Measurements from ENCODE around the gene CPA3. TPM values are rescaled to one million over a fixed set of nuclear protein-coding genes. Genes with fewer than 3 reads are reported as not detected.

The CPA3 gene
- total and polyA plus RNA-seq, 10 of the 15 experiments (the other 5 are each of a cell fraction or from before 2014, with no cell fraction given), result not detected

DNA sequence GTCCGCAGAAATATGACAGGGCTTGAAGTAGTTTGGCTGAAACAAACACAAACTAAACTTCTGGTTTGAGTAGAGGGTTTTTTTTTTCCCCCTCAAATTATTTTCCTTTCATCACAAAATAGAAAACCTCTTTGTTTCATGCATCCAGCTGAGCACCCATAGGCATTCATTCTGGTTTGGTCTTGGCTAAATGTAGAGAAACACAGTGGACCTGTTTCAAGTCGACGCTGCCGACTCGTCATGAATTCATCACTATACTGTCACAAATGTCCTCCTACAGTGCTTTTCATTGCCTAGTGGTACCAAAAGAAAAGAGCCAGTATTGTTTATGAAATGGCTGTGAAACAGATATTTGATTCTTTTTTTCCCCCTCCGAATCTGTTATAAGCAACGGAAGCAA, 73.8 kb downstream of the CPA3 start:
- Histone ChIP-seq H3K36me3 (ENCODE audit: control insufficient read depth in 2 of 2, insufficient read depth in 2 of 2, low read length in 1 of 2) (no peaks in the 10 kb centered on the region), H4K20me1 (ENCODE audit: control insufficient read depth, insufficient read depth) (no peaks in the 10 kb centered on the region; the same call in 1 of the 2 replicates), H3K9ac (ENCODE audit: control insufficient read depth, insufficient read depth, low read length) (no peak overlapping the region), H3K27ac (ENCODE audit: control insufficient read depth, insufficient read depth) (no peak overlapping the region), H2AFZ (ENCODE audit: control insufficient read depth, low read depth, low read length) (no peak overlapping the region), H3K4me1 (ENCODE audit: control insufficient read depth, insufficient read depth, low read length) (no peaks in the 10 kb centered on the region), H3K9me3 (replicated peaks; ENCODE audit: control insufficient read depth, insufficient read depth, low read length) (no peaks in the 10 kb centered on the region), H3K27me3 (replicated peaks in 1 of 2; ENCODE audit: control insufficient read depth in 2 of 2, insufficient read depth in 2 of 2, low read length in 1 of 2) (peaks cover 2 to 3% of the 10 kb centered on the region in 2 experiments), H3K4me2 (ENCODE audit: control insufficient read depth, insufficient read depth) (no peak overlapping the region), H3K79me2 (ENCODE audit: control insufficient read depth, insufficient read depth, low read length) (no peaks in the 10 kb centered on the region), H3K4me3 (no peak overlapping the region)
- SMC1A ChIA-PET (ENCODE audit: uncharacterized antibody, unreplicated experiment), result interaction anchor here (1.1 kb wide), 1 partner anchor 181 kb away, joined by 3 read pairs; no protein-coding TSS in a partner anchor
- 49% methylated on average over 7 of the region's 7 CpGs for WGBS (ENCODE audit: insufficient coverage, insufficient replicate concordance, low lambda C conversion rate, missing lambda C conversion rate)
- no TSS peak for BruUV-seq (replicated peaks)
- RAD21 ChIA-PET (ENCODE audit: unreplicated experiment), result no interaction called here
- no peak for DNase-seq (ENCODE audit: low read depth, low spot score)
- intact Hi-C loops (cut with micrococcal nuclease; ENCODE audit: unreplicated experiment), result no loop called here
- FAIRE-seq, result no peak
- in situ Hi-C loops (cut with MboI), result no loop called here
- TF ChIP-seq EZH2 (IDR thresholded peaks at IDR 0.05; ENCODE audit: borderline replicate concordance, control insufficient read depth, low read depth, low read length), result no peak
- TF ChIP-seq HDAC6 (IDR thresholded peaks at IDR 0.05; ENCODE audit: unreplicated experiment), result no peak
- POLR2A ChIA-PET, result no interaction called here
- CTCF ChIA-PET, result no interaction called here
- no peak for ATAC-seq

DNA sequence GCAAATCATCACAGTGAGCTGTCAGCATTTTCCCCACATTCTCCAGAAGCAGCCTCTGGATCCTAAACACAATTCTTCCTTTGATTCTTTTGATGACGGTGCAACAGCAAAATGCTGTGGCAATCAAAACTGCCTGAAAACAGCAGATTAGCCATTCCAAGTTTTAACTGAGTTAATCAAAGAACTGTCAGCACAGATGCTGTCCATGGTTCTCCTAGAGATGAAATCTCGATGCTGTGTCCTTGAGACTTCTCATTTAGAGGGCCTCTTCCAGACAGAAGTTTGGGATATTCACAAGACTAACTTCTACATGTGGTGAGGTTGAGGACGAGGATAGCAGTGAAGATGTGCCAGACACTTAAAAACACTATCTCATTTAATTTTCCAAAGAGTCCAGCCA, 75.9 kb downstream of the CPA3 start:
- WGBS (ENCODE audit: insufficient coverage, insufficient replicate concordance, low lambda C conversion rate, missing lambda C conversion rate), result 0% methylated on average over 3 of the region's 3 CpGs
- no TSS peak for BruUV-seq (replicated peaks)
- no peaks in the 10 kb centered on the region for H4K20me1 ChIP-seq (ENCODE audit: control insufficient read depth, insufficient read depth)
- TF ChIP-seq RAD51 (IDR thresholded peaks at IDR 0.05) (no peak), RCOR1 (conservative IDR thresholded peaks at IDR 0.05; ENCODE audit: low read depth, low read length) (no peak), FOS (IDR thresholded peaks at IDR 0.05; ENCODE audit: borderline replicate concordance, extremely low read depth, insufficient read length) (no peak), KDM1A (IDR thresholded peaks at IDR 0.05; ENCODE audit: borderline replicate concordance) (no peak), ZBED1 (IDR thresholded peaks at IDR 0.05; ENCODE audit: borderline replicate concordance) (no peak)
- TF ChIP-seq, protein P1, sequence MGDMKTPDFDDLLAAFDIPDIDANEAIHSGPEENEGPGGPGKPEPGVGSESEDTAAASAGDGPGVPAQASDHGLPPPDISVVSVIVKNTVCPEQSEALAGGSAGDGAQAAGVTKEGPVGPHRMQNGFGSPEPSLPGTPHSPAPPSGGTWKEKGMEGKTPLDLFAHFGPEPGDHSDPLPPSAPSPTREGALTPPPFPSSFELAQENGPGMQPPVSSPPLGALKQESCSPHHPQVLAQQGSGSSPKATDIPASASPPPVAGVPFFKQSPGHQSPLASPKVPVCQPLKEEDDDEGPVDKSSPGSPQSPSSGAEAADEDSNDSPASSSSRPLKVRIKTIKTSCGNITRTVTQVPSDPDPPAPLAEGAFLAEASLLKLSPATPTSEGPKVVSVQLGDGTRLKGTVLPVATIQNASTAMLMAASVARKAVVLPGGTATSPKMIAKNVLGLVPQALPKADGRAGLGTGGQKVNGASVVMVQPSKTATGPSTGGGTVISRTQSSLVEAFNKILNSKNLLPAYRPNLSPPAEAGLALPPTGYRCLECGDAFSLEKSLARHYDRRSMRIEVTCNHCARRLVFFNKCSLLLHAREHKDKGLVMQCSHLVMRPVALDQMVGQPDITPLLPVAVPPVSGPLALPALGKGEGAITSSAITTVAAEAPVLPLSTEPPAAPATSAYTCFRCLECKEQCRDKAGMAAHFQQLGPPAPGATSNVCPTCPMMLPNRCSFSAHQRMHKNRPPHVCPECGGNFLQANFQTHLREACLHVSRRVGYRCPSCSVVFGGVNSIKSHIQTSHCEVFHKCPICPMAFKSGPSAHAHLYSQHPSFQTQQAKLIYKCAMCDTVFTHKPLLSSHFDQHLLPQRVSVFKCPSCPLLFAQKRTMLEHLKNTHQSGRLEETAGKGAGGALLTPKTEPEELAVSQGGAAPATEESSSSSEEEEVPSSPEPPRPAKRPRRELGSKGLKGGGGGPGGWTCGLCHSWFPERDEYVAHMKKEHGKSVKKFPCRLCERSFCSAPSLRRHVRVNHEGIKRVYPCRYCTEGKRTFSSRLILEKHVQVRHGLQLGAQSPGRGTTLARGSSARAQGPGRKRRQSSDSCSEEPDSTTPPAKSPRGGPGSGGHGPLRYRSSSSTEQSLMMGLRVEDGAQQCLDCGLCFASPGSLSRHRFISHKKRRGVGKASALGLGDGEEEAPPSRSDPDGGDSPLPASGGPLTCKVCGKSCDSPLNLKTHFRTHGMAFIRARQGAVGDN (IDR thresholded peaks at IDR 0.05), result no peak
- ChIA-PET POLR2A (no interaction called here), RAD21 (ENCODE audit: unreplicated experiment) (interaction anchor here (1.0 kb wide), 1 partner anchor 16 kb away, joined by 3 read pairs; no protein-coding TSS in a partner anchor), SMC1A (ENCODE audit: uncharacterized antibody, unreplicated experiment) (interaction anchor here (3.7 kb wide), 1 partner anchor 79 kb away, joined by 19 read pairs; no protein-coding TSS in a partner anchor), CTCF (interaction anchor here (0.5 to 11.7 kb wide), 5 partner anchors 13 to 561 kb away, joined by 3 to 179 read pairs (median 4); partner anchors contain the start of gene CPA3)
- in situ Hi-C loops (cut with MboI), result loop anchor here (10.0 kb wide), 1 partner anchor 556 kb away; no protein-coding TSS in a partner anchor
- no peak overlapping the region for H2AFZ ChIP-seq (ENCODE audit: control insufficient read depth, low read depth, low read length)
- FAIRE-seq (no peak), DNase-seq (ENCODE audit: low read depth, low spot score) (no peak), ATAC-seq (no peak)
- no peak overlapping the region for H3K9ac ChIP-seq (ENCODE audit: control insufficient read depth, insufficient read depth, low read length)
- H3K27ac ChIP-seq (ENCODE audit: control insufficient read depth, insufficient read depth), result no peak overlapping the region
- H3K4me3 ChIP-seq, result no peak overlapping the region
- no peaks in the 10 kb centered on the region for H3K79me2 ChIP-seq (ENCODE audit: control insufficient read depth, insufficient read depth, low read length)
- no peaks in the 10 kb centered on the region for H3K36me3 ChIP-seq (ENCODE audit: control insufficient read depth in 2 of 2, insufficient read depth in 2 of 2, low read length in 1 of 2)
- intact Hi-C loops (cut with micrococcal nuclease; ENCODE audit: unreplicated experiment), result no loop called here
- no peaks in the 10 kb centered on the region for H3K4me1 ChIP-seq (ENCODE audit: control insufficient read depth, insufficient read depth, low read length)
- H3K27me3 ChIP-seq (replicated peaks in 1 of 2; ENCODE audit: control insufficient read depth in 2 of 2, insufficient read depth in 2 of 2, low read length in 1 of 2), result peaks cover 2 to 3% of the 10 kb centered on the region in 2 experiments
- no peak overlapping the region for H3K4me2 ChIP-seq (ENCODE audit: control insufficient read depth, insufficient read depth)
- no peaks in the 10 kb centered on the region for H3K9me3 ChIP-seq (replicated peaks; ENCODE audit: control insufficient read depth, insufficient read depth, low read length)
